Testis (tissue), 2 donors: Measurements from ENCODE around the gene TOP3A.

Experiments
- CTCF ChIP-seq, 3 experiments: fragments of 450-650 bp in 2 of 3; fragments of 200-600 bp in 1 of 3; sonication (generic) in 1 of 3; IDR thresholded peaks; one replicate each; pipeline ENCODE4 v1.5.1; 2016 to 2019; ENCODE audit warnings: antibody characterized with exemption in 3 of 3, mild to moderate bottlenecking in 2 of 3, moderate library complexity in 1 of 3
- POLR2A ChIP-seq: fragments of 450-650 bp; IDR thresholded peaks from one replicate; pipeline ENCODE4 v1.6.1; 2017; ENCODE audit warnings: antibody characterized with exemption, mild to moderate bottlenecking, moderate library complexity

GRCh38 chr17:18262111-18262510 lies 52.7 kb downstream of the TOP3A start:
- TF ChIP-seq CTCF (IDR thresholded peaks at IDR 0.05) (no peak), POLR2A (no peak)
